MG63 (cell line): ENCODE measurements around the gene NALCN. TPM values are rescaled to one million over a fixed set of nuclear protein-coding genes. Genes with fewer than 3 reads are reported as not detected.

Experiments used
- DNase-seq: peaks from one replicate; pipeline ENCODE4 v3.0.0-alpha.2; 2020
- H3K27me3 ChIP-seq: fragments of 250-450 bp; sonication (Bioruptor Pico); 2 replicates; pipeline ENCODE4 v1.5.1; 2020; ENCODE audit warnings: mild to moderate bottlenecking, moderate library complexity
- H3K36me3 ChIP-seq: fragments of 250-450 bp; sonication (Bioruptor Pico); 2 replicates; pipeline ENCODE4 v1.5.1; 2020; ENCODE audit warnings: mild to moderate bottlenecking, moderate library complexity
- H3K4me3 ChIP-seq: fragments of 250-450 bp; sonication (Bioruptor Pico); 2 replicates; pipeline ENCODE4 v1.5.1; 2020; ENCODE audit warnings: mild to moderate bottlenecking, moderate library complexity
- H3K9me3 ChIP-seq: fragments of 250-450 bp; sonication (Bioruptor Pico); 2 replicates; pipeline ENCODE4 v1.5.1; 2020; ENCODE audit warnings: mild to moderate bottlenecking, moderate library complexity
- total RNA-seq: library from RNA; depleted of rRNA; stranded (reverse); fragments of >200 nt; shearing (Covaris generic); gene quantifications from 2 replicates; pipeline ENCODE4 v1.2.3, GENCODE V29; 2014; ENCODE audit warnings: low replicate concordance

Gene NALCN
- total RNA-seq, 1 experiment from 2014 or later: 0.49 TPM

DNA sequence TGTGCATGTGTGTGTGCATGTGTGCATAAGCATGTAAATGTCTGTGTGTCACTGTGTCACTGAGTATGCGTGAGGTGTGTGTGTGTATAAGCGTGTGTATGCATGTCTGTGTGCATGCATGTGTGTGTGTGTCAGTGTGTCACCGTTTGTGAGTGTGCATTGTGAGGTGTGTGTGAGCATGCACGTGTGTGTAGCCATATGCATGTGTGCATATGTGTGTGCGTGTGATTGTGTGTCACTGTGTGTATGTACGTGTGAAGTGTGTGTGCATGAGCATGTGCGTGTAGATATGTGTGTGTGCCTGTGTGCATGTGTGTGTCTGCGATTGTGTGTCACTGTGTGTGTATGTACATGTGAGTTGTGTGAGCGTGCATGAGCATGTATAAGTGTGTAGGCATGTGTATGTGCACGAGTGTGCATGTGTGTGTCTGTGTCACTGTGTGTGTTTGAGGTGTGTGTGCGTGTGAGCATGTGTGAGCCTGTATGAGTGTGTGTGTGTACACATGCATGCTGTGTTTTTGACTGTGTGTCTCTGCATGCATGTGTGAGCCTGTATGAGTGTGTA, 144.5 kb downstream of the NALCN start:
- Histone ChIP-seq H3K36me3 (no peaks in the 10 kb centered on the region), H3K27me3 (no peaks in the 10 kb centered on the region), H3K4me3 (no peak overlapping the region), H3K9me3 (no peaks in the 10 kb centered on the region)
- no peak for DNase-seq

DNA sequence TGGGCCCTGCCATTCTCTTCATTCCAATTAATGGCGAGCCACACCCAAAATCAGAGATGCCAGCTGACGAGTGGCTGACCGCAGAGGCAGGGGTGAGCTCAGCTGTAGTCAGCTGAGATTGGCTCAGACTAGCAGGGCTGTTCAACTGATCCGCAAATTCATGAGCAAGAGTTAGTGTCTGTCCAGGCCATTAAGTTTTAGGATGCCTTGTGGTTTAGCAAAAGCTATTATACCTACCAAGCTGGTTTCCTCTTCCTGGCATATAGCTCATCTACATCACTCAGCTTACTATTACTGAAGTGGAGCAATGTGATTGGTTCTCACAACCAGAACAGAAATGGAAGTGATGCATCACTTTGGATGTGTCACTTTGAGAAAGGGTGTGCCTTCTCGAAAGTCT, 148.7 kb downstream of the NALCN start:
- Histone ChIP-seq H3K4me3 (no peak overlapping the region), H3K27me3 (no peaks in the 10 kb centered on the region), H3K36me3 (no peaks in the 10 kb centered on the region), H3K9me3 (no peaks in the 10 kb centered on the region)
- DNase-seq: peak; percentile 78

DNA sequence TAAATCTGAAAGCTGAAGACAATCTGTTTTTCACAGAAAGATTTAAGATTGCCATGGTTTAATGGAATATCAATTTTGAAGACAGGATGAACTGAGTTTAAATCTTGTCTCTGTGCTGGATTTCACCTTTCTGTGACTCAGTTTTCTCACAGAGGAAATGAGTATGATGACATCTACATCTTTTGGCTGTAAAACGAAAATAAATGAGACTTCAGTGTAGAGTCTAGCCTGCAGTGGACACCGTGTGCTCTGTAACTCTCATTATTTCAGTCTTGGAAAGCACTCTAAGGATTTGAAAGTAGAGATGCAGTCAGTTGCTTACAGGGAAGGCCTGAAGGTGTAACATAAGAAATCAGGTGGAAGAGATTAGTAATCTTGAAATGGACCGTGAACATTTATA, 150.4 kb downstream of the NALCN start:
- Histone ChIP-seq H3K4me3 (no peak overlapping the region), H3K27me3 (no peaks in the 10 kb centered on the region), H3K9me3 (no peaks in the 10 kb centered on the region), H3K36me3 (no peaks in the 10 kb centered on the region)
- DNase-seq: no peak

DNA sequence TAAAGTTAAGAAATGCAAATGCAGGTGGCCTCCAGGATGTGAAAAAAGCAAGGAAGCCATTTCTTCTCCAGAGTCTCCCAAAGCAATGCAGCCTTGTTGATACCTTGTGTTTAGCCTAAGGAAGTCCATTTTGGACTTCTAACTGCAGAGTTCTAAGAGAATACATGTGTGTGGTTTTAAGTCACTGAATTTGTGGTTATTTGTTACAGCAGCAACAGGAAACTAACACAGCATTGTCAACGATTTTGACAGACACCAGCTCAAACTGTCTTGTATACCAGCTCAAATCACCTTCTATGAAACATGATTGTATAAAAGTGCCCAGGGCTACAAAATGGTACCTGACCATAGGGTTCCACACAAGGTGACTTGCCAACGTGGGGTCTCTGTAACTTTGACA, 151.4 kb downstream of the NALCN start:
- Histone ChIP-seq H3K4me3 (no peak overlapping the region), H3K27me3 (no peaks in the 10 kb centered on the region), H3K36me3 (no peaks in the 10 kb centered on the region), H3K9me3 (no peaks in the 10 kb centered on the region)
- no peak for DNase-seq

DNA sequence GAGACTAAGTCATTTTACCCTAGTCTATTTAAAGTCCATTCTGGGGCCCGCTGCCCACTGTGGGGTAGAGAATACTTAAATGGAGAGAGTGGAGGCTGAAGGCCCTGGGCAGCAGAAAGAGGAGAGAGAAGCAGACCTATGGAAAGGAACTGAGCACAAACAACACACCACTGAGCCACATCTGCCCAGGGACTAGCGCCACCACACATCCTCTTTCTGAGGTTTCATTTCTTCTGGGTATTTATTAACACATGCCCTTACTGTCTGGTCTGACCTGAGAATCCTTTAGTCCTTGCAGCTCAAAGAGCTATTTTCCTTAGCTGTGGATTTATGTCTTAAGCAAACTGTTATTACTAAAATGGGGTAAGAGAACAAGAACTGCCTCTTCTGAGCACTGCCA, 154.0 kb downstream of the NALCN start:
- no peak overlapping the region for H3K4me3 ChIP-seq
- no peaks in the 10 kb centered on the region for H3K27me3 ChIP-seq
- peak; percentile 0 for DNase-seq
- no peaks in the 10 kb centered on the region for H3K36me3 ChIP-seq
- no peaks in the 10 kb centered on the region for H3K9me3 ChIP-seq

DNA sequence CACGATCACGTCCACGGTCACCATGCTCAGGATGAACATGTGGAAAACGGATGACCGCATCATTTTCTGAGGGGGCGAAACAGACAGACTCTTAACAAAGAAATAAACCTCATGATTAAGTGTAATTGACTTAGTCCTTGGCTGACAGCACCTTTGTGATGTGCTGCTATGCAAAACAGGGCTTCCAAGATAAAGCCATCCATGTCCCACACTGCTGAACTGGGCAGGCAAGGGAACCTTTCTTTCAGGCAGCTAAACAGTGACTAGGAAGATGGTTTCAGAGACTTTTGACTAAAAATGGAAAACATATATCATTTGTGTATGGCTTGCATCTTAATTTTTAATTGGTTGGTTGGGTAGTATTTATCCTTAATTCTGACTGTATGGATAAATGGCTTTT, 157.8 kb downstream of the NALCN start:
- Histone ChIP-seq H3K27me3 (no peaks in the 10 kb centered on the region), H3K9me3 (no peaks in the 10 kb centered on the region), H3K4me3 (no peak overlapping the region), H3K36me3 (no peaks in the 10 kb centered on the region)
- no peak for DNase-seq

DNA sequence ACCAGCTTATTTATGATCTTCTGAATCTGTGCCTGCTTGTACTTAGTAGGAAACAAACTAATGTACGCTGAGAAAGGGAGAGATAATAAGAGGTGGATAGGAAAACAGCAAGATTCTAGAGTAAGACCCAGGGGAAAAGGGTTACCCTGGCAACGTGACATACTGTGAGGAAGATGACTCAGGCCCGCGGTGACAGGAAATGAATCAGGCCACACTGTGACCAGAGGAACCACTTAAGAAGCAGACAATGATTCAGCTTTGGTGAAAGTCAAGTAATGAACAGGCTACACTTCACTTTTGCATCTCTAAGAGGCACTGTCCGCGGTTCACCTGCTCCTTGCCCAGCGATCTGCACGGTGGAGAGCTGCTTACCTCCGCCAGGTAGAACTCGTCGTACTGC, 158.2 kb downstream of the NALCN start:
- Histone ChIP-seq H3K36me3 (no peaks in the 10 kb centered on the region), H3K27me3 (no peaks in the 10 kb centered on the region), H3K9me3 (no peaks in the 10 kb centered on the region), H3K4me3 (no peak overlapping the region)
- peak; percentile 73 for DNase-seq

DNA sequence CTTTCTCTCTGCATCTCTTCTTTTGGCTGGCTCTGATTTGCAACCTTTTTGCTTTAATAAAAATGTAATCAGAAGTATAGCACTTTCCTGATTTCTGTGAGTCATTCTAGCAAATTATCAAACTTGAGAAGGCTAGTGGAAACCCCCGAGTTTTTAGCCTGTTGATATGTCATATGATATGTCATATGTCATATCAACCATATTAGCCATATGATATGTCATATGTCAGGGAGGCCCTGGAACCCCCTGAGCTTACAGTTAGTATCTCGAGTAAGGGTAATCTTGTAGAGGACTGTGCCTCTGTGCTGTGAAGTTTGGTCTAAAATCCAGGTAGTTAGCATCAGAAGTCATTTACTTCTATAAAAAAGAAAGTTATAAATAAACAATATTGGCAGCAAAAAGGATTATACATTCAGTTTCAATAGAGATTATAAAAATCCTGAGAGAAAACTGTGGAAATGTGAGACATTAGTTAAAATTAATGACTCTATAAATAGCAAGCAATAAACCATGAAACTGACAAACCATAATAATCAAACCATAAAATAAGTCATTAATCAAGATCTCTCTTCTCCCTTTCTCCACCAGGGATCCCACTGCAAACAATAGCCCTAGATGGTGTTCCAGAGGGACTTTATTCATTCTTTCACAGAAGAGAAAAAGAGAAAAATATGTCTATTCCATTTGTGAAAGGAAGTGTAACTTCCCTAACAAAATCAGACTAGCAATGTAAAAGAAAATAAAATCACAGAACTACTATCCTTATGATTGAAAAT, 167.4 kb downstream of the NALCN start:
- H3K9me3 ChIP-seq: no peaks in the 10 kb centered on the region
- H3K36me3 ChIP-seq: no peaks in the 10 kb centered on the region
- no peaks in the 10 kb centered on the region for H3K27me3 ChIP-seq
- H3K4me3 ChIP-seq: no peak overlapping the region
- DNase-seq: no peak

DNA sequence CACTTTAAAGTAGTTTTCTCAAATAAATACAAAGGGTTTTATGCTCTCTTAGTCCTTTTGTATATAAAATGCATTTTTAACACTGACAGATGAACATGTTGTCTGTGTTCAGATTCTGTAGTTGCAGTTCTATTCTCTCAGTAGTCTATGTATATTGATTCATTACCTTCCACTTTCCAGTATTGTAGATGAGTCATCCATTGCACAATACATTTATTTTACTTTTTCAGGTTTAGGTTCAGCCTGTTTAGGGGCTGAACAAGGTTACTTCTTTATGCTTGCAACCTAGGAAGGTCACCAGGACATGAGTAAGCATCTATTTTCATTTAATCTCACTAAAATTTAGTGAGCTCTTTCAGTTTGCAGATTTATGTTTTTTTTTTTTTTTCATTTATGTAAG, 173.6 kb downstream of the NALCN start:
- no peaks in the 10 kb centered on the region for H3K9me3 ChIP-seq
- H3K27me3 ChIP-seq: no peaks in the 10 kb centered on the region
- DNase-seq: no peak
- H3K36me3 ChIP-seq: no peaks in the 10 kb centered on the region
- no peak overlapping the region for H3K4me3 ChIP-seq

DNA sequence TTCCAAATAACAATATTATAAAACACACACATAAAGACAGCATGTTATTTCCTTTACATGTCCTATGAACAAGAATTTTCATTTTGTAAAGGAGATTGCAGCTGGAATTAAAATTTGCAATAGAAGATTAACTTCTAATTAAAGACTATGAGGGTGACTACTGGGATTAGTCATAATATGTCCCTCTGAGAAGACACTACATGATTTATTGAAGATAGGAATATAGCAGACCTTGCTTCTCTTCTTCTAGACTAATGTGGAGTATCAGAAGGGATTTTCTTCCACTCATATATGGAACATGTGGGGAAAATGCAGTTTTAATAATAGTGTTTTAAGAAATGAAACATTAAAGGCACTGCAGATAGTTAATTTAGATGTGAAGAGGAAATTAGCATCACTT, 177.8 kb downstream of the NALCN start:
- no peak for DNase-seq
- H3K9me3 ChIP-seq: no peaks in the 10 kb centered on the region
- no peaks in the 10 kb centered on the region for H3K36me3 ChIP-seq
- no peak overlapping the region for H3K4me3 ChIP-seq
- H3K27me3 ChIP-seq: no peaks in the 10 kb centered on the region

DNA sequence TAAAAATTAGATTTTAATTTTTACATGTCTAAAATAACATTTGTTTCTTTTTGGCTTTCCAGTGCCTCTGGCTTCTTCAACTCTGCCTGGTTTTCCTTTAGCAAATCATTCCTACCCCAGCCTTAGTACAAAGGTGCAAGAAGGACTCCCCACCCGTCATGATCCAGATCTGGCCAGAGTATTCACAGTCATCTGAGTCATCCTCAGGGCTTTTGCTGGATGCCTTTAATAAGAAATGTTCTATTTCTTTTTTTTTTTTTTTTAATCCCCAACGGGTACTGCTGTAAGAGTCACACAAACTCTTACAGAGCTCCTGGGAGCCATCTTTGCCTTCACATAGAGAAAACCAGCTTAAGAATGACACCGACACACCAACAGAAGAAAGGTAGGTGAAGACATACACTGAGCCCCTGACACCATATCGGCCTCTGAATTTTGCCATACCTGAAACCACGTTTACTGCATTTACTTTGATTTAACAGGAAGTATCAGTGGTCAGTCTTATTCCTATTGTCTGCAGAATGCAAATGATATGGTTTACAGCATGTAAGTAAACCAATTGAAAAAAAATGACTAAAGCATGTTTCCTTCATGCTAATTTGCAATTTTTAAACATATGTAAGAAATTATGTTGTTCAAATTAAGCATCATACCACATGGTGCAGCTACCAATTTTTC, 184.4 kb downstream of the NALCN start:
- Histone ChIP-seq H3K4me3 (no peak overlapping the region), H3K27me3 (no peaks in the 10 kb centered on the region), H3K9me3 (no peaks in the 10 kb centered on the region), H3K36me3 (no peaks in the 10 kb centered on the region)
- DNase-seq: peak; percentile 12

DNA sequence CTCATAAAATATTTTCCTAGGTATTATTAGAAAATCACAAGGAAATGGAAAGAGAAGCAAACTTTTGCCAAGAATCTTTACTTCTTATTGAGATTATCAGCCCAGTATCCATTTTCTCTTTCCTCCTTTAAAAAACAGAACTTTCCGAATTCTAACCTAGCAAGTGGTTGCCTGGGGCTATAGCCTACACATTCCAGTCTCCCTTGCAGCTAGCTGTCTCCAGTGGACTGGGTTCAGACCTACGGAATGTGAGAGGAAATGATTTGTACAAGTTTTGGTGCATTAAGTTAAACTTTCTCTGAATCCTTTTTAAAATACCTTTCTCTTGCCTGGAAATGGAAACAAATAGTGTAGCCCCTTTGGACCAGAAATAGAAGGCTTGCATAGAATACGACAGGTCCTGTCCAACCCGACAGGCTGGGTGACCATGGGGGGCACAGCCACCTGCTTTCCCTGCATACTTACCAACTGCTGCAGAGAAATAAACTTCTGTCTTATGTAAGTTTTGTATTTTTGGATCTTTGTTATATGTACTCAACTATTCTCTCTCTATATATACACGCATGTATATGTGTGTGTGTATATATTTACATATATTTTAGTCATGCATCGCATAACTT, 185.9 kb downstream of the NALCN start:
- no peak for DNase-seq
- Histone ChIP-seq H3K9me3 (no peaks in the 10 kb centered on the region), H3K4me3 (no peak overlapping the region), H3K27me3 (no peaks in the 10 kb centered on the region), H3K36me3 (no peaks in the 10 kb centered on the region)

DNA sequence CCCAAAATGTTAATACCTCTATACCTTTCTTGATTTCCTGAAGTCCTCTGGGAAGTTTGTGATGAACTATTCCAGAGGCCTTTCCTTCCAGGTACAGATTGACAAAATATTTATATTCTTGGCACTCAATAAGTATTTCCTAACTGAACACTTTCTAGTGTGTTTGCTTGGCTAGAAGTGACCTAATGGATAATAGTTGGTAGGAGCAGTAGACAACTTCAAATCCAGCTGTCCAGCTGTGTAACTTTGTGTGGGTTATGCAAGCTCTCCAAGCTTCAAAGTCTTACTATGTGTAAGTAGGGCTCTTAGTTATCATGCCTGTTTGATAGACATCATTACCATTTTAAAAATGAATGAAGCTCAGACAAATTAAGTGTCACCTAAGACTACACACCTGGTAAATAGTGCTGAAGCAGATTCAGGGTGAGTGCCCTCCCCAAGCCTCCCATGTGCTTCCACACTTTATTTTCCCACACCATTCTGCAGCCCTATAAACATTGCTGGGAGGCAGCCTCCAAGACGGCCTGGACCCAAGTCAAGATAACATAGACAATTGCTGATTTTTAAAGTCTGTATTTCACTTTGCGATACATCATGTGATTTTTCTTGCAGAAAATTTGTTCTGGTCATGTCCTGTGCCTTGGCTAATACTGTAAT, 196.6 kb downstream of the NALCN start:
- H3K4me3 ChIP-seq: no peak overlapping the region
- no peak for DNase-seq
- no peaks in the 10 kb centered on the region for H3K9me3 ChIP-seq
- H3K27me3 ChIP-seq: no peaks in the 10 kb centered on the region
- H3K36me3 ChIP-seq: no peaks in the 10 kb centered on the region

DNA sequence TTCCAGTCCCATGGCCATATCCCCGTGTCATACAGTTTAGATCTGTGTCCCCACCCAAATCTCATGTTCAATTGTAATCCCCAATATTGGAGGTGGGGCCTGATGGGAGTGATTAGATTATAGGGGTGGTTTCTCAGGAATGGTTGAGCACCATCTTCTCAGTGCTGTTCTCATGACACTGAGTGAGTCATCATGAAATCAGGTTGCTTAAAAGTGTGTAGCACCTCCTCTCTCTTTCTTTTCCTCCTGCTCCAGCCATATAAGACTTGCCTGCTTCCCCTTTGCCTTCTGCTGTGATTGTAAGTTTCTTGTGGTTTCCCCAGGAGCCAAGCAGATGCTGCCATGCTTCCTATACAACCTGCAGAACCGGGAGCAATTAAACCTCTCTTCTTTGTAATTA, 197.8 kb downstream of the NALCN start:
- DNase-seq: no peak
- Histone ChIP-seq H3K27me3 (no peaks in the 10 kb centered on the region), H3K9me3 (no peaks in the 10 kb centered on the region), H3K4me3 (no peak overlapping the region), H3K36me3 (no peaks in the 10 kb centered on the region)

DNA sequence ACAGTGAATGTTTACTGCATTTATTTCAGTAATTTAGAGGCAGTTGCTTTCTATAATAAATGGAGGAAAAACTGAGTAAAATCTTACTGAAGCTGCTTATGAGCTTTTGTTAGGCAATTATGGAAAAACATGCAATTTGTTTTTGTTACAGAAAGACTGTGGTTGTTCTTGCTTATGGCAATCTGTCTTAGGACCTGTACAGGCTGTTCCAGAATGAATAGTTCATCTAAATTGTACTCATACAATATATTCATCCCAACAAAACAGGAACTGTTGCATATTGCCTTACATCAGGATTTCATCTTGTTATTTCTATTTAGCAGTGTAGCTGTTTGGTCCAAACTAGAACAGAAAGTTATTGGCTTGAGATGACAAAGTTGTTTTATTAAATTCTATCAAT, 199.2 kb downstream of the NALCN start:
- DNase-seq: no peak
- Histone ChIP-seq H3K36me3 (no peaks in the 10 kb centered on the region), H3K9me3 (no peaks in the 10 kb centered on the region; the same call in 1 of the 2 replicates), H3K4me3 (no peak overlapping the region), H3K27me3 (no peaks in the 10 kb centered on the region)

DNA sequence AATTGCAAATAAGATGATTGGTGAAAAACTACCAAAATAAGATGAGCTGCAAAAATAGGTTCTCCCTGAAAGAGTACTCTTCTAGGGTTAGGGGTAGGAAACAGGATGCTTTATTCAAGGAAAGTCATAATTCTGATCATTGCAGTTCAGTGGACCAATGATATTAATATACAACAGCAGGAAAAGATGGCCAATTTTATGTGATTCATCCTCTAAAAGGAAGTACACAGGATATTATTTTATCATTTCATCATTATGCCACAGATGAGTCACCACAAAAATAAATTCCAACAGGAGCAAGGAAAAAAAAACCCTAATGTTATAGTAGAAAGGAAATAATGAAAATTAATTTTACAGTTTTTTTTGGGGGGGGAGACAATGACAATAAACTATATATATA, 205.0 kb downstream of the NALCN start:
- H3K9me3 ChIP-seq: no peaks in the 10 kb centered on the region; the same call in 1 of the 2 replicates
- H3K27me3 ChIP-seq: no peaks in the 10 kb centered on the region
- no peak for DNase-seq
- no peaks in the 10 kb centered on the region for H3K36me3 ChIP-seq
- no peak overlapping the region for H3K4me3 ChIP-seq

DNA sequence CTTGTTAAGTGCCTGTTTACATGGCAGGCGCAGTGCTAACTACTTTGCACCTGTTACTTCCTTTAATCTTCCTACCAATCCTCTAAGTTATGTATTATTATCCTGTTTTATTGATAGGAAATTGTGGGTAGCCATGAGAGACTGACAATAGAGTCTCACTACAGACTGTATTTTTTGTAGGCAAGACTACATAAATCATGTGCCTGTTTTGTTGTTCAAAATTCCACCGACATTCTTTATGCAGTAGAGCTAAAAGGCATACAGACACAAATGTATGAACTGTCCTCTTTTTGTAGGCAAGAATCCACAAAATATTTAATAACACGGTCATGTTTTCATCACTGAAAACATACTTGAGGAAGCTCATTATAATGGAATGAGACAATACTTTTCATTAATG, 205.5 kb downstream of the NALCN start:
- H3K4me3 ChIP-seq: no peak overlapping the region
- no peaks in the 10 kb centered on the region for H3K36me3 ChIP-seq
- no peak for DNase-seq
- no peaks in the 10 kb centered on the region for H3K27me3 ChIP-seq
- no peaks in the 10 kb centered on the region; the same call in 1 of the 2 replicates for H3K9me3 ChIP-seq
